Stomach (tissue), 4 donors: Measurements from ENCODE around the gene CYTIP.
A peak's percentile ranks its signal among the peaks of the same experiment; 100 is the strongest.

Experiments used
- POLR2A ChIP-seq, 4 donors: fragments of 450-650 bp; IDR thresholded peaks; one replicate each; pipeline ENCODE4 v1.6.1; 2016; ENCODE audit warnings: antibody characterized with exemption in 4 of 4, control low read depth in 2 of 4, mild to moderate bottlenecking in 1 of 4, moderate library complexity in 1 of 4
- TF ChIP-seq, protein P1 (sequence below), 7 experiments: fragments of 450-650 bp in 4 of 7; fragments of 200-600 bp in 3 of 7; sonication (generic) in 3 of 7; IDR thresholded peaks; one replicate each; pipeline ENCODE4 v1.5.1; 2016 to 2019; ENCODE audit warnings: antibody characterized with exemption in 7 of 7, control low read depth in 2 of 7, mild to moderate bottlenecking in 1 of 7

DNA sequence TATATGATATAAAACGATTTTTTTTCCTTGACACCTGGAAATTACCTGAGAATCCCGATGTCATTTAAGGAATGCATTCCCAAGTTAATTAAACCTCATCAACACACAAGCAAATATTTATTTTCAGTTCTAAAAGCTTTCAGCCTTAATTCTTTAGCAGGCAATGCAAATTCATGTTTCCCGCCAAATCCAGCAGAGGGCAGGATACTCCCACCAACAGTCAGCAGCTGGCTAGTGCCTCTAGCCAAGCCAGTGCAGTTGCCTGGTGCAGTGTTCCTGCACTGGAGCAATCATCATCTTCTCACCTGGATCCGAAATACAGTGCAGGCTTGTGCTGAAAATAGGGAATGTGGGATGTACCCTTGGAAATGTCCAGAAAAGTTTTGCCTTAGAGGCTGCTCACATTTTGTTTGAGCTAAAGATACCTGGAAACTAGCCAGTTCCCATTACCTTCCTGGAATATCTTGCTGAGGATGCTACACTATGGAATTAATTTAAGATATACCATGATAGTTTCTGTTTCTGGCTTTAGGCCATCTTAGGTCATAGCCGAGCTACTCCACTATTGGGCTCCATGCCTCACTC lies 48.4 kb upstream of the CYTIP start:
- TF ChIP-seq, protein P1, sequence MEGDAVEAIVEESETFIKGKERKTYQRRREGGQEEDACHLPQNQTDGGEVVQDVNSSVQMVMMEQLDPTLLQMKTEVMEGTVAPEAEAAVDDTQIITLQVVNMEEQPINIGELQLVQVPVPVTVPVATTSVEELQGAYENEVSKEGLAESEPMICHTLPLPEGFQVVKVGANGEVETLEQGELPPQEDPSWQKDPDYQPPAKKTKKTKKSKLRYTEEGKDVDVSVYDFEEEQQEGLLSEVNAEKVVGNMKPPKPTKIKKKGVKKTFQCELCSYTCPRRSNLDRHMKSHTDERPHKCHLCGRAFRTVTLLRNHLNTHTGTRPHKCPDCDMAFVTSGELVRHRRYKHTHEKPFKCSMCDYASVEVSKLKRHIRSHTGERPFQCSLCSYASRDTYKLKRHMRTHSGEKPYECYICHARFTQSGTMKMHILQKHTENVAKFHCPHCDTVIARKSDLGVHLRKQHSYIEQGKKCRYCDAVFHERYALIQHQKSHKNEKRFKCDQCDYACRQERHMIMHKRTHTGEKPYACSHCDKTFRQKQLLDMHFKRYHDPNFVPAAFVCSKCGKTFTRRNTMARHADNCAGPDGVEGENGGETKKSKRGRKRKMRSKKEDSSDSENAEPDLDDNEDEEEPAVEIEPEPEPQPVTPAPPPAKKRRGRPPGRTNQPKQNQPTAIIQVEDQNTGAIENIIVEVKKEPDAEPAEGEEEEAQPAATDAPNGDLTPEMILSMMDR (IDR thresholded peaks at IDR 0.05) = peak in 5 of 7 experiments; percentile 48 to 76 (median 63)
- TF ChIP-seq POLR2A (IDR thresholded peaks at IDR 0.05) = no peak
